Measurements from ENCODE around the gene SELPLG.

DNA sequence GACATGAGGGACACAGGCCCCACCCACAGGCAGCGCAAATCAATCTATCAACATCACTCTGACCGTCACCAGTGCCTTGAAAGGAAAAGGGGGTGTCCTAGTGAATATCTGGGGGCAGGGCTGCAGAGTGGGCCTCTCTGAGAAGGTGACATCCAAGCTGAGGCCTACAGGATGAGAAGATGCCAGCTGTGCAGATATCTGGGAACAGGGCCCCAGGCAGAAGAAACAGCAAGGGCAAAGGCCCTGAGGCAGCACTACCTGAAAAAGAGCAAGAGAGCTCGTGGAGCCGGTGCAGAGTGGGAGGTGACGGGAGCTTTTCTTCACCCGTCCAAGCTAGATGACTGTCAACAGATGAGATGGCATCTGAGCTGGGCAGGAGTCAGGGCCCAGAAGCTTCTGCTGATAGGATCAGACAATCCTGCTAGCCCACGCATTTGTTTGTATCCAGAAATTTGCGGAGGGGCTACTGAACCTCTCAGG lies 23.3 kb downstream of the SELPLG start:
- TF ChIP-seq EZH2 (IDR thresholded peaks at IDR 0.05; ENCODE audit: insufficient read depth, poor library complexity, severe bottlenecking) = no peak
- no peak for TF ChIP-seq EZH2phosphoT487 (IDR thresholded peaks at IDR 0.05; ENCODE audit: insufficient read depth, low read depth)

Measured in GM23248 (cell line).